HepG2 (cell line): ENCODE measurements around the gene AGR3. TPM values are rescaled to one million over a fixed set of nuclear protein-coding genes. Genes with fewer than 3 reads are reported as not detected.

Source experiments
- ATAC-seq: fragments of 200-7000 bp; cut with Tn5 transposase; 3 replicates; pipeline ENCODE4 v1.9.1; 2020; ENCODE audit warnings: mild to moderate bottlenecking, moderate library complexity
- BruUV-seq: library from RNA; stranded (reverse); fragments of 400-500 nt; replicated peaks from 2 replicates; lab custom pipeline; 2021; lab: Mats Ljungman, UMichigan
- CTCF ChIA-PET: fragments of 300-600 bp; formaldehyde crosslinking; extraction: SDS; loops from one replicate; lab custom pipeline; 2021; ENCODE audit warnings: low total read pairs, inconsistent platforms, low intra/inter-chr PET ratio; lab: Yijun Ruan, JAX
- POLR2A ChIA-PET: fragments of 350-600 bp; sonication (Branson Sonifier 250); formaldehyde crosslinking; loops from one replicate; lab custom pipeline; 2020; ENCODE audit warnings: antibody characterized with exemption, inconsistent platforms; lab: Yijun Ruan, JAX
- DNase-seq: peaks from one replicate; pipeline ENCODE4 v3.0.0-alpha.2; 2015; ENCODE audit warnings: low spot score
- FAIRE-seq: peaks from 3 replicates; lab custom pipeline; 2011; peaks lifted over from hg19 to GRCh38; lab: Jason Lieb, UNC
- H2AFZ ChIP-seq: one replicate; pipeline ENCODE4 v1.6.1; 2011; ENCODE audit warnings: low read length, inconsistent platforms
- H3K27ac ChIP-seq: fragments of 300-600 bp; 3 replicates; pipeline ENCODE4 v1.8.0; 2011; ENCODE audit warnings: mixed run types, mild to moderate bottlenecking, mixed read lengths, low read length, inconsistent platforms; ENCODE audit not compliant: insufficient read depth; ENCODE audit errors: extremely low read length
- H3K27me3 ChIP-seq, 2 experiments: fragments of 200-600 bp in 1 of 2; 2 replicates in 1 of 2; 3 replicates in 1 of 2; pipeline versions ENCODE4 v1.6.0 to v1.8.0; 2011; ENCODE audit warnings: low read length in 2 of 2, mild to moderate bottlenecking in 2 of 2, moderate library complexity in 2 of 2, inconsistent platforms in 1 of 2; ENCODE audit not compliant: insufficient read depth in 2 of 2, control insufficient read depth in 1 of 2
- H3K36me3 ChIP-seq, 2 experiments: fragments of 200-600 bp in 1 of 2; replicated peaks in 1 of 2; 2 replicates in 1 of 2; 3 replicates in 1 of 2; pipeline versions ENCODE4 v1.5.1 to v1.8.0; 2011; ENCODE audit warnings: low read length in 2 of 2, inconsistent platforms in 1 of 2; ENCODE audit not compliant: insufficient read depth in 2 of 2, control insufficient read depth in 1 of 2
- H3K4me1 ChIP-seq: 2 replicates; pipeline ENCODE4 v1.5.1; 2012; ENCODE audit warnings: low read length, inconsistent platforms; ENCODE audit not compliant: insufficient read depth
- H3K4me2 ChIP-seq: 2 replicates; pipeline ENCODE4 v1.6.0; 2011; ENCODE audit warnings: low read depth, low read length, inconsistent platforms
- H3K4me3 ChIP-seq, 3 experiments: fragments of 200-600 bp in 1 of 3; sonication (generic), shearing (Covaris generic) in 1 of 3; replicated peaks in 1 of 3; 2 replicates each; pipeline ENCODE4 v1.5.1; 2011 to 2016; ENCODE audit warnings: low read length in 3 of 3, inconsistent platforms in 2 of 3, low read depth in 2 of 3, mild to moderate bottlenecking in 2 of 3, control low read depth in 1 of 3, mixed read lengths in 1 of 3; ENCODE audit not compliant: insufficient read depth in 1 of 3
- H3K79me2 ChIP-seq: one replicate; pipeline ENCODE4 v1.6.1; 2011; ENCODE audit warnings: low read length, inconsistent platforms; ENCODE audit not compliant: insufficient read depth
- H3K9ac ChIP-seq: 2 replicates; pipeline ENCODE4 v1.6.0; 2011; ENCODE audit warnings: mild to moderate bottlenecking, low read depth, low read length, inconsistent platforms; ENCODE audit not compliant: insufficient read depth
- H3K9me3 ChIP-seq: 2 replicates; pipeline ENCODE4 v1.5.1; 2012; ENCODE audit warnings: mild to moderate bottlenecking, low read length
- H4K20me1 ChIP-seq: 2 replicates; pipeline ENCODE4 v1.6.0; 2011; ENCODE audit warnings: inconsistent platforms, mild to moderate bottlenecking, low read length, moderate library complexity; ENCODE audit not compliant: insufficient read depth
- CHCHD3 ChIP-seq: sonication (generic); formaldehyde crosslinking; IDR thresholded peaks from 2 replicates; pipeline ENCODE4 v1.8.0; 2022; ENCODE audit warnings: mild to moderate bottlenecking, missing genetic modification reagents, moderate library complexity
- FOXJ3 ChIP-seq: sonication (generic); formaldehyde crosslinking; IDR thresholded peaks from 2 replicates; pipeline ENCODE4 v1.4.0; 2020; ENCODE audit warnings: missing genetic modification reagents, mild to moderate bottlenecking, borderline replicate concordance
- FOXK2 ChIP-seq: fragments of 450-650 bp; IDR thresholded peaks from 2 replicates; pipeline ENCODE4 v1.6.1; 2016
- JUND ChIP-seq: sonication (generic); formaldehyde crosslinking; IDR thresholded peaks from 2 replicates; pipeline ENCODE4 v1.8.0; 2022; ENCODE audit warnings: mild to moderate bottlenecking, missing genetic modification reagents
- NFATC3 ChIP-seq: sonication (generic); formaldehyde crosslinking; IDR thresholded peaks from 2 replicates; pipeline ENCODE4 v1.5.1; 2020; ENCODE audit warnings: mild to moderate bottlenecking, missing genetic modification reagents
- NFE2 ChIP-seq: sonication (generic); formaldehyde crosslinking; IDR thresholded peaks from 2 replicates; pipeline ENCODE4 v1.4.0; 2020; ENCODE audit warnings: missing genetic modification reagents
- POLR2A ChIP-seq, 2 experiments: IDR thresholded peaks; 2 replicates each; pipeline ENCODE4 v1.6.1; 2011; ENCODE audit warnings: low read depth in 2 of 2, low read length in 2 of 2, mild to moderate bottlenecking in 1 of 2, moderate library complexity in 1 of 2; ENCODE audit not compliant: insufficient read depth in 1 of 2
- SMC3 ChIP-seq: IDR thresholded peaks from 2 replicates; pipeline ENCODE4 v1.6.1; 2011; ENCODE audit warnings: low read length, improper control_type of control experiment
- SNAPC5 ChIP-seq: sonication (generic); formaldehyde crosslinking; IDR thresholded peaks from 2 replicates; pipeline ENCODE4 v1.8.1; 2023; ENCODE audit warnings: mild to moderate bottlenecking, missing genetic modification reagents, borderline replicate concordance
- TCF7L2 ChIP-seq: IDR thresholded peaks from 2 replicates; pipeline ENCODE4 v1.6.1; 2011; ENCODE audit warnings: mild to moderate bottlenecking, low read depth, low read length, moderate library complexity
- THAP9 ChIP-seq: sonication (generic); formaldehyde crosslinking; IDR thresholded peaks from 2 replicates; pipeline ENCODE4; 2020; ENCODE audit warnings: missing genetic modification reagents, mild to moderate bottlenecking, borderline replicate concordance
- YEATS2 ChIP-seq: sonication (generic); formaldehyde crosslinking; IDR thresholded peaks from 2 replicates; pipeline ENCODE4 v1.4.0; 2020; ENCODE audit warnings: missing genetic modification reagents, borderline replicate concordance
- ZBTB3 ChIP-seq: sonication (generic); formaldehyde crosslinking; IDR thresholded peaks from 2 replicates; pipeline ENCODE4 v1.4.0; 2020; ENCODE audit warnings: low read depth, mild to moderate bottlenecking, moderate library complexity, missing genetic modification reagents, borderline replicate concordance
- ZNF10 ChIP-seq: sonication (generic); formaldehyde crosslinking; IDR thresholded peaks from 2 replicates; pipeline ENCODE4 v1.4.0; 2020; ENCODE audit warnings: mild to moderate bottlenecking, low read depth, missing genetic modification reagents, borderline replicate concordance
- WGBS: methylation state at CpG from one replicate; pipeline ENCODE4 v1.1.6; 2017; ENCODE audit warnings: low lambda C conversion rate; 5-methylcytosine and 5-hydroxymethylcytosine counted together
- in situ Hi-C: cut with HindIII; loops from 2 replicates; pipeline ENCODE4 v1.10.0; 2017; ENCODE audit warnings: low pct_unique_long_range_greater_than_20kb; ENCODE audit not compliant: extremely low pct_ligation_motif_present
- intact Hi-C: fragments of 100-400 bp; cut with micrococcal nuclease; formaldehyde crosslinking; loops from one replicate; pipeline ENCODE4 v1.10.0; 2022; ENCODE audit not compliant: unreplicated experiment
- polyA plus RNA-seq, 8 experiments: library from polyadenylated mRNA; depleted of rRNA in 3 of 8; stranded (reverse) in 7 of 8; unstranded in 1 of 8; fragments of >200 nt; fragmentation: Illumina TruSeq in 4 of 8; extraction: Trizol in 4 of 8; gene quantifications; 2 replicates each; pipeline versions ENCODE4 v1.2.1 to v1.2.3, GENCODE V29; 2011 to 2016; ENCODE audit warnings: low read depth in 4 of 8, missing spikeins in 1 of 8, mixed read lengths in 1 of 8; ENCODE audit not compliant: insufficient read depth in 1 of 8
- total RNA-seq, 5 experiments: library from RNA; depleted of rRNA; stranded (reverse); fragments of >200 nt; fragmentation: Illumina TruSeq; extraction: Trizol; gene quantifications; 2 replicates each; pipeline ENCODE4 v1.2.3, GENCODE V29; 2016; ENCODE audit warnings: low read depth in 1 of 5

AGR3 gene
- total and polyA plus RNA-seq, 2 of the 13 experiments (the other 11 are each of a cell fraction or from before 2014, with no cell fraction given): not detected

- ATAC-seq (no peak), DNase-seq (no peak), FAIRE-seq (no peak)
- no peaks in the 10 kb centered on the region for H4K20me1 ChIP-seq
- H3K4me1 ChIP-seq: no peaks in the 10 kb centered on the region
- in situ Hi-C loops (no loop called here), intact Hi-C loops (loop anchor here (1.0 to 5.0 kb wide), 3 partner anchors 26 to 1455 kb away; no protein-coding TSS in a partner anchor)
- H3K36me3 ChIP-seq: no peaks in the 10 kb centered on the region
- H3K79me2 ChIP-seq: no peaks in the 10 kb centered on the region
- CTCF ChIA-PET: interaction anchor here (2.4 kb wide), 1 partner anchor 26 kb away, joined by 17 read pairs; no protein-coding TSS in a partner anchor
- WGBS: 95% methylated on average over 1 of the region's 1 CpG
- no peak overlapping the region for H3K9ac ChIP-seq
- TF ChIP-seq FOXJ3 (CRISPR knock-in tag) (0 out of 2 replicates have a peak, but pooled peaks have one; percentile 5), NFATC3 (CRISPR knock-in tag) (no peak), POLR2A (IDR thresholded peaks at IDR 0.05; ENCODE audit: insufficient read depth in 1 of 2, low read depth in 2 of 2, low read length in 2 of 2) (no peak)
- H3K9me3 ChIP-seq: no peaks in the 10 kb centered on the region
- no peak overlapping the region for H2AFZ ChIP-seq
- no peak overlapping the region for H3K4me2 ChIP-seq
- POLR2A ChIA-PET: no interaction called here
- no peak overlapping the region for H3K4me3 ChIP-seq
- no TSS peak for BruUV-seq
- H3K27ac ChIP-seq: no peak overlapping the region
- no peaks in the 10 kb centered on the region for H3K27me3 ChIP-seq
These were observed 10.3 kb upstream of the AGR3 start for GRCh38 chr7:16891874-16892643.

GRCh38 chr7:16891338-16891737 lies 9.6 kb upstream of the AGR3 start:
- Histone ChIP-seq H3K9me3 (no peaks in the 10 kb centered on the region), H2AFZ (no peak overlapping the region), H3K79me2 (no peaks in the 10 kb centered on the region), H3K27me3 (no peaks in the 10 kb centered on the region), H3K4me2 (no peak overlapping the region), H4K20me1 (no peaks in the 10 kb centered on the region), H3K4me3 (no peak overlapping the region), H3K36me3 (no peaks in the 10 kb centered on the region), H3K4me1 (no peaks in the 10 kb centered on the region), H3K27ac (no peak overlapping the region), H3K9ac (no peak overlapping the region)
- ChIA-PET CTCF (interaction anchor here (0.7 to 2.4 kb wide), 2 partner anchors 27 to 756 kb away, joined by 4 to 17 read pairs; no protein-coding TSS in a partner anchor), POLR2A (no interaction called here)
- in situ Hi-C loops: no loop called here
- BruUV-seq: no TSS peak
- FAIRE-seq (peak; percentile 82), DNase-seq (peak; percentile 63), ATAC-seq (peak; percentile 94)
- intact Hi-C loops: loop anchor here (1.0 to 5.0 kb wide), 3 partner anchors 27 to 1456 kb away; no protein-coding TSS in a partner anchor
- WGBS: 0% methylated on average over 2 of the region's 2 CpGs
- no peak for TF ChIP-seq ZBTB3 (CRISPR knock-in tag)
- no peak for TF ChIP-seq JUND (CRISPR knock-in tag)
- TF ChIP-seq SMC3: peak; percentile 90
- no peak for TF ChIP-seq CHCHD3
- TF ChIP-seq SNAPC5 (CRISPR knock-in tag): no peak
- TF ChIP-seq THAP9: no peak
- TF ChIP-seq NFE2 (CRISPR knock-in tag): no peak
- no peak for TF ChIP-seq FOXK2
- no peak for TF ChIP-seq ZNF10 (CRISPR knock-in tag)
- no peak for TF ChIP-seq YEATS2
- TF ChIP-seq TCF7L2: no peak
